ENCODE data around the gene JADE3.

The JADE3 gene

GRCh38 chrX:46912098-46912602 lies at the start of gene JADE3:
JADE3 (plus strand) TSS chrX:46912421; CDS start chrX:46984895, 72,474 bp downstream.
- no peak for DNase-seq (ENCODE audit: low read depth in 2 of 2, low spot score in 1 of 2)

DNA sequence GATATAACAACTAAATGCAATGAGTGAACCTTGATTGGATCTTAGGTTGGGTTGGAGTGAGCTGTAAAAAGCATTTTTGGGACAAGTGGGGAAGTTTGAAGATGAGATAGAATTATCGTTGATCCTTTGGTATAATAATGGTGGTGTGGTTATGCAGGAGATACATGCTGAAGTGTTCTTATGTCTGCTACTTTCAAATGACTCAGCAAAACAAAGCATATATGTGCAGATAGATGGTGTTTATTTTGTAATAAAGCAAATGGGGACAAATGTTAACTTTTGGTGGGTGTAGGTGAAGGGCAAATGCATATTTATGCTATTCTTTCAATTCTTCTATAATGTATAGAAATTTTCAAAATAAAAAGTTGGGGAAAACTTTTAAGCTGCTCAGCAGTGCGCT lies 49.1 kb upstream of the JADE3 start:
- DNase-seq (ENCODE audit: low read depth in 2 of 2, low spot score in 1 of 2): no peak

GRCh38 chrX:46864606-46865005 lies 47.6 kb upstream of the JADE3 start:
- DNase-seq (ENCODE audit: low read depth in 2 of 2, low spot score in 1 of 2): no peak

GRCh38 chrX:46865281-46865680 lies 46.9 kb upstream of the JADE3 start:
- no peak for DNase-seq (ENCODE audit: low read depth in 2 of 2, low spot score in 1 of 2)

GRCh38 chrX:46866726-46867125 lies 45.5 kb upstream of the JADE3 start:
- no peak for DNase-seq (ENCODE audit: low read depth in 2 of 2, low spot score in 1 of 2)

GRCh38 chrX:46873746-46874145 lies 38.5 kb upstream of the JADE3 start:
- DNase-seq (ENCODE audit: low read depth in 2 of 2, low spot score in 1 of 2): no peak

DNA sequence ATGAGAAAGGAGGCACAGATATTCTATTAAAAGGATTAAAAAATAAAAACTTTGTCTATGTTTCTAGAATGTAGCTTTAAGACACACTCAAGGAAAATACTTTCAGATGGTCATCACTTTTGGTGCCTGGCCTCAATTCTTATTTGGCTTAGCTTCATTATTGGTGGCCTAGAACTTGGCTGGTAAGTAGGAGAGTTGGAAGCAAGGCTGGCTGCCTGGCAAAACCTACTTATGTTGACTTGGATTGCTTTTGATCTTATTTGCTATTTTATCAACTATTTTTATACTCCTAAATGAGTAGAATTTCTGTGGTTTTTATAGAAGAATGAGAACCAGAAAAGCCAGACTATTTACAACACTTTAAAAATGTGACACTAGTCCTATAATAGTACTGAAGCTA lies 35.3 kb upstream of the JADE3 start:
- DNase-seq (ENCODE audit: low read depth in 2 of 2, low spot score in 1 of 2): no peak

DNA sequence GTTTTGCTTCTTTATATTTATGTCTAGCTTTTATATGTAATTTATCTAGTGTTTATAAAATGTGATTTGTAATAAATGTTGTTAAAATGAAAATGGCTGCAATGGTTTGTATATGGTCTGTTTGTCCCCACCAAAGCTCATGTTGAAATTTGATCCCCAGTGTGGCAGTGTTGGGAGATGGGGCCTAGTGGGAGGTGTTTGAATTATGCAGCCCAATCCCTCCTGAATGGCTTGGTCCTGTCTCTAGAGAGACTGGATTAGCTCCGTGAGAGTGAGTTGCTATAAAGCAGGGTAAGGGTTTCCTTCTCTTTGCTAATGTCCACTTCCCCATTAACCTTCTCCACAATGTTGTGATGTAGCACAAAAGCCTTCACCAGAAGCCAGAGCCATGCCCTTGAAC lies 30.0 kb upstream of the JADE3 start:
- DNase-seq (ENCODE audit: low read depth in 2 of 2, low spot score in 1 of 2): no peak

DNA sequence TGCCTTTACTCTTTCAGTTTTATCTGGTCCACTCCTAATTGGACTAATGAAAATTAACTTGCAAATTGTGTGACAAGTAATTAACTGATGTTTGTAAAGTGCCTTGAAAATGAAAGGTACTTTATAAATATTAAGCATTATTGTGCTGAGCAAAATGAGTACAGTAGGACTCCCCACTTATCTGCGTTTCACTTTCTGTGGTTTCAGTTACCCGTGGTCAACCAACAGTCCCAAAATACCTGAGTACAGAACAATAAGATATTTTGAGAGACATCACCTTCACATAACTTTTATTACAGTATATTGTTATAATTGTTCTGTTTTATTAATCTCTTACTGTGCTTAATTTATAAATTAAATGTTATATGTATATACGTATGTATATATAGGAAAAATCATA lies 27.4 kb upstream of the JADE3 start:
- DNase-seq (ENCODE audit: low read depth in 2 of 2, low spot score in 1 of 2): no peak

GRCh38 chrX:46898207-46898606 lies 14.0 kb upstream of the JADE3 start:
- no peak for DNase-seq (ENCODE audit: low read depth in 2 of 2, low spot score in 1 of 2)

DNA sequence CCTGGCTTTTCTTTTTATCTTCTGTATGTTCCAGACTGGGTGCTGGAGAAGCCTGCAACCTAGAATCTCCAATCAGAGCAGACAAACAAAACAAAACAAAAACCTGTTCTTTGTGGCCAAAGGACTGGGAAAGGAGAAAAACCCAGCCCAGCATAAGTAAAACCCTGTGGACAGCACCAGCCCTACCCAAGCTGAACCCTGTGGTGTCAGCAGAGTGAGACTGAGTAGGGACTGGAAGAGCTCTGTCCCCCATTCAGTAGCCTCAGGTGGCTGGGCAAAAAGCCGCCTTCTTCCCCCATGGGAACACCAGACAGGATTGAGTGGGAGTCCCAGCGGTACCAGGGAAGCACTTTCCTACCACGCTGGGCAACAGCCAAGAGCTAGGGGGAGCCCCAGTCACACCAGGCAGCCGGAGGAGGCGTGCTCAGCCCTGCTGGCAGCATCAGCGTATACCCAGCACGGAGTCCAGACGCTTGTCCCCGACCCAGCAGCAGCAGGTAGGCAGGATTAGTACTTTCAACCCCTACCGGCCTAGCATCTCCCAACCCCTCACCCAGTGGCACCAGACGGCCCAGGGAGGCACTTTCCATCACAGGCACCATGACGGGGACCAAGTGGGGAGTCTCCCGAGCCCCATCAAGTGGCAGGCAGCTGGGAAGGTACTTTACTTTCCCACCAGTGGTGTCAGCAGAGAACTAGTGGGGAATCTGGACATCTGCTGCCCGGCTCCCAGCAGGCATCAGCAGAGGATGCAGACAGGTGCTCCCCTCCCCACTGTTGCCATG lies 8.6 kb upstream of the JADE3 start:
- peak in 1 of 2 donors; percentile 17 for DNase-seq (ENCODE audit: low read depth in 2 of 2, low spot score in 1 of 2)

DNA sequence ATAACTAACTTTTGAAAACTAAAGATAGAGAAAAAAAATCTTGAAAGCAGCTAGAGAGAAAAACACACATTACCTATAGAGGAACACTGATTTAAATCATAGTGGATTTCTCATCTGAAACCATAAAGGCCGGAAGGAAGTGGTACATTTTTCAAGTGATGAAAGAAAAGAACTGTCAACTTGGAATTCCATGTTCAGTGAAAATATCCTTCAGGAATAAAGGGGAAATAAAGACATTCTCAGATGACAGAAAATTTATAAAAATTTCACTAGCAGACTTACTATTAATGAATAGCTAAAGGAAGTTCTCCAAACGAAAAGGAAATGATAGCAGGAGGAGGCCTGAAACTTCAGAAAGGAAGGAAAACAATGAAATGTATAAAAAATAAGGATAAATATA lies 7.6 kb upstream of the JADE3 start:
- no peak for DNase-seq (ENCODE audit: low read depth in 2 of 2, low spot score in 1 of 2)

DNA sequence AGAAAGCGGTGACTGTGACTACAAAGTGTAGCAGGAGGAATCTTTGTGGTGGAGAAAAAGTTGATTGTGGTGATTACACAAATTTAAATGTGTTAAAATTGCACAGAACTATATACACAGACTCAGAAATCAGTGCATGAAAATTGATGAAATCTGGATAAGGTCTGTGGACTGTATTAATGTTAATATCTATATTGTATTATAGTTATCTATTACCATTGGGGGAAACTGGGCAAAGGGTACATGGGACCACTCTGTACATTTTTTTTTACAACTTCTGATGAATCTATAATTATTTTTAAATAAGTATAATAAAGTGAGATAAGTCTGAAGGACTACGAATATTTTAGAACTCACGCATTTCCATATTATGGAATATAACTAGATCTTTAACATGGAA lies 1.8 kb upstream of the JADE3 start:
- DNase-seq (ENCODE audit: low read depth in 2 of 2, low spot score in 1 of 2): no peak

DNA sequence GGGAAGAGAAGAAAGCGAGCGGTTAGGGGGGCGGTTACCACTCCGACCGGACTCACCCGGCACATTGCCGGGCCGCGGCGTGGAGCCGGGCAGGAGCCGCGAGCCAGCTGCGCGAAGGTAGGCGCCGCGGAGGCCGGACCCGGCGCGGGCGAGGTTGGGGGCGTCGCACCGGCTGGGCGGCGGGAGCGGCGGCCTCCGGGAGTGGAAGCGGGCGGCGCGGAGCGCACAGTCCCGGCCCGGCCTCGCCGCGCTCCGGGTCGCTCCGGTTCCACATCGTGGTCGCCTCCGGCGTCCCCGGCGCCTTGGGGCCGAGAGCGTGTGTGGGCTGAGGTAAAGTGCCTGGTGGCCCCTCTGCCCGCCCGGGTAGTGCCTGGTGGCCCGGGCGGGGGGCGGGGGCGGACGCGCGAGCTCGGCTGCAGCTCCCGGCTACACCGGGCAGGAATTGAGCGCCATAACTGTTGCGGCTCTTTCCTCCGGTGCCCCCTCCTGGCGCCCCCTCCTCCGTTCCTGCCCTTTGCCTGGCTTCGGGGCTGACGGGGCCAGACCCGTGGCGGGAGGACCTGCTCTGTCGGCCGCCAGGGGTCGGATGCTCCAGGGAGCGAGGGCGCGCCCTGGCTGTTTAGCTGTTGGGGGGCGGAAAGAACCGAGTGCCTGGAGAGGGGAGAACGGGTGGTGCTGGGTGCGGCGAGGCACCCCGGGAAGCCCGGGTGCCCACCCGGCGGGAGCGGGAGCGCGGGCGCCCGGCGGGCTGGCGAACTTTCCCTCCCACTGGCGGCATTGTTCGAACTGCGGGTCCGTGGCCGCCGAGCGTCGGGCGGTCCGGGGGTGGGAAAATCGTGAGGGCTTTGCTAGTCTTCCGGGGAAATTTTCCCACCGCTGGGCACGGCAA lies 626 bp downstream of the JADE3 start:
- DNase-seq (ENCODE audit: low read depth in 2 of 2, low spot score in 1 of 2): no peak

DNA sequence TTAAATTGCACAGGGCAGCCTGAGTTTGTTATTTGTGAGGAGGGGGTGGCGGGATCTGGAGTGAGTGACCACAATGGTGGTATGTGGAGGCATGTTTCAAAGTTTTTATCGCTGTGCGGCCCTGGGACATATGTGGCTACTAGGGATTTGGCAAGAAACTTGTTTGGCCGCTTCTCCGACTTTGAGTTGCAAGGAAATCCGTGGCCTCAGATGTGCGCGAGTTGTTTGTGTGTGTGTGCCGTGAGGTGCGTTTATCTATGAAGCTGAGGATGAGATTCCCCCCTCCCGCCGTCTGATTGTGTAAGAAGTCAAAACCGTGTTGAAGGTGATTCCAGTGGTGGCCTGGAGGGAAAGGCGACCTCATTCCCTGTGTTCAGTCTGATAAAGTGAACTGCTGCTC lies 1.4 kb downstream of the JADE3 start:
- DNase-seq (ENCODE audit: low read depth in 2 of 2, low spot score in 1 of 2): no peak

DNA sequence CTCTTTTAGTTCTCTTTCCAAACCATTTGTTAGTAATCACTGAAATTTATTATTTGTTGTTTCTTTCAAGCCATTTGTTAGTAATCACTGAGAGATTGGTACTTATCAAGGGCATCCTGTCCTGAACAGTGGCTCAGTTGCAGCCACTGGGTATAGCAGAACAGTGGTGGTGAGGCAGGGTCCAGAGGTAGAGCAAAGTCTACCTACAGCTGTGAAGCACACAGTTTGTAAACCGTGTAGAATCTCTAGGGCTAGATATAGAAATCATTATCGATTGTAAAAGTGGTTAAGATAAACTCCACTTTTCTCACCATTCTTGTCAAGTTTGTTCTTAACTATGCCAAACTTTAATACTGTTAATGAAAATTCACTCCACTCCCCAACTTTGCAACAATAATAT lies 4.1 kb downstream of the JADE3 start:
- DNase-seq (ENCODE audit: low read depth in 2 of 2, low spot score in 1 of 2): no peak

DNA sequence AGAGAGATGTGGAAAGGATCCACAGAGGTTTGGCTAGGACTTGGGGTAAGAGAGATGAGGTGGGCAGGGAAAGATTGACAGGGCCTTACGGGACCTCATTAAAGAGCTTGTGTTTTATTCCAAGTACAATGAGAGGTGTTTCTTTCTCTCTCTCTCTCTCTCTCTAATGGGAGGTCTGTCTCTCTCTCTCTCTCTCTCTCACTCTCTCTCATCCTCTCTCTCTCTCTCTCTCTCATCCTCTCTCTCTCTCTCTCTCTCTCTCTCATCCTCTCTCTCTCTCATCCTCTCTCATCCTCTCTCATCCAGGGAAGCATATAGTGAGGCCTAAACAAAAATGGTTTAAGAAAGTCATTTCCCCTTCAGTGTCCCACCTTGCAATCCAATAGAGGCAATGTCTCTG lies 5.4 kb downstream of the JADE3 start:
- no peak for DNase-seq (ENCODE audit: low read depth in 2 of 2, low spot score in 1 of 2)

GRCh38 chrX:46918434-46918833 lies 6.2 kb downstream of the JADE3 start:
- DNase-seq (ENCODE audit: low read depth in 2 of 2, low spot score in 1 of 2): no peak

DNA sequence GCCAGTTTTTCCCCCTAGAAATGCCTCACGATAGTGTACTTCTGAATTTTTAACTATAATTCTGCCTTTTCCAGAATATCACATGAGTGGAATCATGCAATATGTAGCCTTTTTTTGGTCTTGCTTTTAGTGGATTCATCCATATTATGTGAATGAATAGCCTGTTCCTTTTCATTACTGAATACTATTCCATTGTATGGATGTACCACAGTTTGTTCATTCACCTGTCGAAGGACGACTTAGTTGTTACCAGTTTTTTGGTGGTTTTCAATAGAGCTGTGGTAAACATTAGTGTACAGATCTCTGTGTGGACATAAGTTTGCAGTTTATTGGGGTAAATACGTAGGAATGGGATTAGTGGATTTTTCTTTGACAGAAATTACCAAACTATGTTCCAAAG lies 8.0 kb downstream of the JADE3 start:
- no peak for DNase-seq (ENCODE audit: low read depth in 2 of 2, low spot score in 1 of 2)

GRCh38 chrX:46922611-46923010 lies 10.4 kb downstream of the JADE3 start:
- DNase-seq (ENCODE audit: low read depth in 2 of 2, low spot score in 1 of 2): no peak

DNA sequence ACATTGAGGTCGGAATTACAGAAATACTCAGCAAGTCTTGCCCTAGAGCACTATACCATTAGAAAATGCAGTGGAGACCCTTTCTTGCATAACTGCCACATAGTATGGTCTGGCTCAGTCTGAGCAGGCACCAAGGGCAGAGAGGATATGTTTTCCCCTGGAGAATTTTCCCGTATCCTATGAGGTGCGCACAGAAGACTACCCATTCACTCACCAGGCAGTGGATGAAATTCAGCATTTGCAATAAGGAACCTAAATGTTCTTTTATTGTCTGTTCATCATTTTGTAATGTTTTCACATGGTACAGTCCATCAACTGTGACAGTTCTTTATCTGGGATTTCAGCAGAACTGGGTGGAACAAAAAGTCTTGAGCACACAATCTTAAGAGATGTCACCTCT lies 15.5 kb downstream of the JADE3 start:
- DNase-seq (ENCODE audit: low read depth in 2 of 2, low spot score in 1 of 2): no peak
